ENCODE measurements around the gene ERVK3-1. TPM values are rescaled to one million over a fixed set of nuclear protein-coding genes. Genes with fewer than 3 reads are reported as not detected.

ERVK3-1 gene
- total RNA-seq, 2 donors from 2014 or later, result 39.6 to 54.2 TPM

- DNase-seq, result peak; percentile 97 to 98 (median 98)
- Histone ChIP-seq H3K36me3 (replicated peaks in 1 of 2; ENCODE audit: insufficient read depth in 1 of 2, low read depth in 2 of 2) (no peaks in the 10 kb centered on the region), H3K27ac (peak within 1 kb of the TSS; percentile 83 to 95 (median 90)), H3K4me3 (peak within 1 kb of the TSS; percentile 58 to 62), H3K9me3 (no peaks in the 10 kb centered on the region), H3K4me1 (peaks cover 7% of the 10 kb centered on the region), H3K27me3 (no peaks in the 10 kb centered on the region)
- WGBS, 2 donors, result 0% methylated on average over 14 to 71 of the region's 74 CpGs
- intact Hi-C loops (cut with DNase I), result no loop called here
- peak; percentile 93 for ATAC-seq
- TF ChIP-seq POLR2A (IDR thresholded peaks at IDR 0.05), result peak; percentile 65 to 94 (median 91)
- peak in 2 of 7 experiments; percentile 1 to 26 for TF ChIP-seq CTCF (IDR thresholded peaks at IDR 0.05)
Measured at GRCh38 chr19:58362272-58362994, 57.3 kb downstream of the ERVK3-1 start, which contains the start of gene ZNF497. Gene ZNF497 (minus strand): TSS chr19:58362751. CDS start chr19:58357635, 5,116 bp downstream.

- no peak for TF ChIP-seq POLR2A (IDR thresholded peaks at IDR 0.05)
- no peak for TF ChIP-seq CTCF (IDR thresholded peaks at IDR 0.05)
- Histone ChIP-seq H3K36me3 (replicated peaks in 1 of 2; ENCODE audit: insufficient read depth in 1 of 2, low read depth in 2 of 2) (no peaks in the 10 kb centered on the region), H3K27me3 (no peaks in the 10 kb centered on the region), H3K27ac (no peak overlapping the region), H3K4me3 (no peak overlapping the region), H3K4me1 (peaks cover 7% of the 10 kb centered on the region), H3K9me3 (no peaks in the 10 kb centered on the region)
- intact Hi-C loops (cut with DNase I), result no loop called here
- no peak for DNase-seq
- WGBS, 2 donors, result 71 to 83% methylated on average over 5 of the region's 5 CpGs
- no peak for ATAC-seq
Measured at GRCh38 chr19:58364146-58364545, 59.0 kb downstream of the ERVK3-1 start.

Small RNA genes within 50 kb of the gene (microRNA-seq; reads per million reads assigned to microRNA genes)
- 0 to 0.45 reads per million in 2 donors for gene MIR6806 (ENCODE audit: borderline number of aligned reads in 2 of 2, borderline replicate concordance in 2 of 2)

Small RNA genes within 50 kb of the gene (small RNA-seq; reads per million reads assigned to genes)
- gene MIR6806, result not detected
- 1.6 reads per million, percentile 63 among the genes with 10 or more reads in this experiment for gene RNA5SP473

Other genes starting within 250 kb of the ERVK3-1 start
- 1 to 10 TPM; 3.9 to 4.9 TPM for gene ZNF135, start 246.1 kb upstream of the ERVK3-1 start, total RNA-seq
- gene ZSCAN18, start 207.1 kb upstream of the ERVK3-1 start, total RNA-seq, result 10 to 100 TPM; 37.4 to 43.2 TPM
- gene ZNF329, start 154.6 kb upstream of the ERVK3-1 start, total RNA-seq, result 1 to 10 TPM; 2.6 to 4.6 TPM
- gene ZNF274, start 122.3 kb upstream of the ERVK3-1 start, total RNA-seq, result 10 to 100 TPM; 15.6 to 31.6 TPM
- gene ZNF544, start 76.5 kb upstream of the ERVK3-1 start, total RNA-seq, result 10 to 100 TPM in 1 of 2 donors, 1 to 10 TPM in 1; 9.9 to 17.1 TPM
- gene ZNF8, start 26.4 kb upstream of the ERVK3-1 start, total RNA-seq, result 1 to 10 TPM; 3.6 to 4.6 TPM
- 1 to 10 TPM in 1 of 2 donors, under 1 TPM in 1; 0.99 to 3.1 TPM for gene ZSCAN22, start 21.6 kb downstream of the ERVK3-1 start, total RNA-seq
- gene A1BG, start 48.1 kb downstream of the ERVK3-1 start, total RNA-seq, result 10 to 100 TPM in 1 of 2 donors, 1 to 10 TPM in 1; 6.2 to 11.5 TPM
- 1 to 10 TPM; 4.6 to 4.7 TPM for gene ZNF497, start 57.4 kb downstream of the ERVK3-1 start, total RNA-seq
- gene ZNF837, start 75.7 kb downstream of the ERVK3-1 start, total RNA-seq, result 10 to 100 TPM in 1 of 2 donors, 1 to 10 TPM in 1; 7.3 to 15.2 TPM
- 1,000 to 10,000 TPM in 1 of 2 donors, 100 to 1,000 TPM in 1; 577 to 1,133 TPM for gene RPS5, start 81.9 kb downstream of the ERVK3-1 start, total RNA-seq
- gene RNF225, start 90.3 kb downstream of the ERVK3-1 start, total RNA-seq, result not detected
- gene ZNF584, start 103.3 kb downstream of the ERVK3-1 start, total RNA-seq, result 10 to 100 TPM in 1 of 2 donors, 1 to 10 TPM in 1; 4.9 to 11.5 TPM
- 1 to 10 TPM; 3.4 to 5.9 TPM for gene ZNF132, start 134.8 kb downstream of the ERVK3-1 start, total RNA-seq
- gene ZNF324B, start 146.2 kb downstream of the ERVK3-1 start, total RNA-seq, result 1 to 10 TPM; 4.6 to 8.6 TPM
- 10 to 100 TPM in 1 of 2 donors, 1 to 10 TPM in 1; 9.9 to 13.2 TPM for gene ZNF324, start 161.7 kb downstream of the ERVK3-1 start, total RNA-seq
- 10 to 100 TPM in 1 of 2 donors, 1 to 10 TPM in 1; 8.2 to 10.4 TPM for gene ZNF446, start 171.0 kb downstream of the ERVK3-1 start, total RNA-seq
- 1 to 10 TPM; 5.4 to 9.9 TPM for gene SLC27A5, start 206.6 kb downstream of the ERVK3-1 start, total RNA-seq
- 10 to 100 TPM in 1 of 2 donors, 1 to 10 TPM in 1; 9.9 to 12.9 TPM for gene ZBTB45, start 214.4 kb downstream of the ERVK3-1 start, total RNA-seq
- 100 to 1,000 TPM; 244 to 273 TPM for gene TRIM28, start 238.7 kb downstream of the ERVK3-1 start, total RNA-seq
- 10 to 100 TPM; 22.7 to 66.4 TPM for gene CHMP2A, start 249.7 kb downstream of the ERVK3-1 start, total RNA-seq